PC-3 (cell line): ENCODE results near the gene C5AR1. TPM values are rescaled to one million over a fixed set of nuclear protein-coding genes. Genes with fewer than 3 reads are reported as not detected.
A peak's percentile ranks its signal among the peaks of the same experiment; 100 is the strongest.
"Not testable (repeated sequence)": the region's sequence is repeated elsewhere in the genome, so short reads cannot be mapped to it uniquely, and the experiment has no call there.

ENCODE experiments used
- ATAC-seq: fragments of 200-7000 bp; cut with Tn5 transposase; 2 replicates; pipeline ENCODE4 v1.9.1; 2020; ENCODE audit warnings: mild to moderate bottlenecking, moderate library complexity
- BruUV-seq: library from RNA; stranded (reverse); fragments of 400-500 nt; replicated peaks from 2 replicates; lab custom pipeline; 2021; lab: Mats Ljungman, UMichigan
- CTCF ChIA-PET: fragments of 300-600 bp; sonication (Branson Sonifier 250); formaldehyde crosslinking; loops from one replicate; lab custom pipeline; 2022; ENCODE audit warnings: antibody characterized with exemption; lab: Charles Lee
- POLR2A ChIA-PET: fragments of 300-600 bp; sonication (Branson Sonifier 250); formaldehyde crosslinking; loops from one replicate; lab custom pipeline; 2022; ENCODE audit warnings: antibody characterized with exemption; ENCODE audit not compliant: unreplicated experiment; lab: Charles Lee
- DNase-seq: peaks from one replicate; pipeline ENCODE4 v3.0.0-alpha.2; 2015
- H2AFZ ChIP-seq: fragments of 300-600 bp; sonication (generic); 2 replicates; pipeline ENCODE4 v1.6.0; 2016; ENCODE audit warnings: antibody characterized with exemption, low read length
- H3F3A ChIP-seq: fragments of 300-600 bp; sonication (generic); one replicate; pipeline ENCODE4 v1.6.0; 2017; ENCODE audit warnings: antibody characterized with exemption, low read length, control low read depth, mild to moderate bottlenecking; ENCODE audit not compliant: unreplicated experiment
- H3K27ac ChIP-seq: fragments of 300-600 bp; sonication (generic); 2 replicates; pipeline ENCODE4 v1.5.1; 2016; ENCODE audit warnings: mild to moderate bottlenecking, low read length
- H3K27me3 ChIP-seq: fragments of 300-600 bp; sonication (generic); 2 replicates; pipeline ENCODE4 v1.6.1; 2016; ENCODE audit warnings: low read length, mixed read lengths
- H3K36me3 ChIP-seq: fragments of 300-600 bp; sonication (generic); 2 replicates; pipeline ENCODE4 v1.6.1; 2016; ENCODE audit warnings: low read depth, mixed run types, low read length, mixed read lengths
- H3K4me1 ChIP-seq: fragments of 300-600 bp; sonication (generic); 2 replicates; pipeline ENCODE4 v1.5.1; 2016; ENCODE audit warnings: low read length; ENCODE audit not compliant: insufficient read depth
- H3K4me2 ChIP-seq: fragments of 300-600 bp; sonication (generic); 2 replicates; pipeline ENCODE4 v1.6.0; 2016; ENCODE audit warnings: low read length
- H3K4me3 ChIP-seq: fragments of 300-600 bp; sonication (generic); 2 replicates; pipeline ENCODE4 v1.5.1; 2016; ENCODE audit warnings: mild to moderate bottlenecking, low read length, mixed read lengths
- H3K79me2 ChIP-seq: fragments of 300-600 bp; sonication (generic); 2 replicates; pipeline ENCODE4 v1.6.1; 2017; ENCODE audit warnings: low read length, mixed read lengths
- H3K9ac ChIP-seq: fragments of 300-600 bp; sonication (generic); 2 replicates; pipeline ENCODE4 v1.6.0; 2016; ENCODE audit warnings: mild to moderate bottlenecking, low read length
- H3K9me2 ChIP-seq: fragments of 300-600 bp; sonication (generic); replicated peaks from 2 replicates; pipeline ENCODE4 v1.6.1; 2016; ENCODE audit warnings: mixed run types, low read length, mixed read lengths
- H3K9me3 ChIP-seq: fragments of 300-600 bp; sonication (generic); 2 replicates; pipeline ENCODE4 v1.6.1; 2016; ENCODE audit warnings: low read length, mixed read lengths
- H4K20me1 ChIP-seq: fragments of 300-600 bp; sonication (generic); 2 replicates; pipeline ENCODE4 v1.6.1; 2016; ENCODE audit warnings: low read length, mixed read lengths
- EZH2 ChIP-seq: fragments of 300-600 bp; sonication (generic); IDR thresholded peaks from one replicate; pipeline ENCODE4 v1.6.1; 2017; ENCODE audit warnings: antibody characterized with exemption, mild to moderate bottlenecking, low read length; ENCODE audit not compliant: unreplicated experiment
- EZH2phosphoT487 ChIP-seq: fragments of 300-600 bp; sonication (generic); IDR thresholded peaks from 2 replicates; pipeline ENCODE4 v1.6.1; 2018; ENCODE audit warnings: mild to moderate bottlenecking, antibody characterized with exemption, low read length, borderline replicate concordance
- intact Hi-C: fragments of 100-400 bp; cut with micrococcal nuclease; formaldehyde crosslinking; loops from 2 replicates; pipeline ENCODE4 v1.9.0; 2023
- total RNA-seq: library from RNA; depleted of rRNA; stranded (reverse); fragments of >200 nt; gene quantifications from 2 replicates; pipeline ENCODE4 v1.2.3, GENCODE V29; 2014
- TF ChIP-seq, protein P1 (sequence below): fragments of 300-600 bp; sonication (generic); conservative IDR thresholded peaks from 2 replicates; pipeline ENCODE4 v1.5.1; 2017; ENCODE audit warnings: antibody characterized with exemption, low read depth, mild to moderate bottlenecking, low read length

The C5AR1 gene
- total RNA-seq, 1 experiment from 2014 or later = not detected

DNA sequence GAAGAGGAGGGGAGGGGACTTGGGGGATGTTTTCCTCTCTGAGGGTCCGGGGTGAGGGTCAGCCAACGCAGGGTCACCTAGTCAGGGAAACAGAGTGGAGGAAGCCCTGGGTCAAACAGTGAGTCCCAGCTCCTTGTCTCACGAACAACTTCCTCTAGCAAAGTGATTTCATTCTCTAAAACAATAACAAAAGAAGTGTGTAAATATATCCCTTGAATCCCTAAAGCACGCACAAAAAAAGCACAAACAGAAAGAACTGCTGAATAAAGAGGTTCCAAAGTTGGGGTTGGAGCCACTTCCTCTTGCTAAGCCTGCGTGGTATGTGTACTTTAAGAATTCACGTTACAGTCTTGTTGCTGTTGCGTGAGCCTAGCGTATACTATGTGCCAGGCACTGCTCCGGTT, 20.8 kb downstream of the C5AR1 start:
- no peaks in the 10 kb centered on the region for H3K27me3 ChIP-seq

DNA sequence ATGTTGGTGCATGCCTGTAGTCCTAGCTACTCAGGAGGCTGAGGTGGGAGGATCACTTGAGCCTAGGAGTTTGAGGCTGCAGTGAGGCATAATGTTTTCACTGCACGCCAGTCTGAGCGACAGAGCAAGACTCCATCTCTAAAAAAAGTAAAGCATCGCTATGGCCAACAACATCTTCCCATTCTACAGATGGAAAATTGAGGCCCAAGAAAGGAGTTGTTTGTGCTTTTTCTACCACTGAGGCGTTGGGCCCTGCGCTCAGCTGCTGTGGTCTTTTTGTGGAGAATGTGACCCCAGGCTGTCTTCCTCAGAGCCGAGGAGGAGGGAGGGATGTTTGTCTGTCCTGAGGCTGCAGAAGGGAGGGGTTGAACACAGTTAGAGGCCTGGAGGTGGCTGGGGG, 21.8 kb downstream of the C5AR1 start:
- no peak overlapping the region for H3K9ac ChIP-seq
- intact Hi-C loops = no loop called here
- H3K9me2 ChIP-seq = no peaks in the 10 kb centered on the region
- ATAC-seq (no peak), DNase-seq (no peak)
- H3K79me2 ChIP-seq = no peaks in the 10 kb centered on the region
- H3K4me2 ChIP-seq = no peak overlapping the region
- POLR2A ChIA-PET = no interaction called here
- H2AFZ ChIP-seq = no peak overlapping the region
- TF ChIP-seq EZH2 (no peak), EZH2phosphoT487 (no peak)
- TF ChIP-seq, protein P1, sequence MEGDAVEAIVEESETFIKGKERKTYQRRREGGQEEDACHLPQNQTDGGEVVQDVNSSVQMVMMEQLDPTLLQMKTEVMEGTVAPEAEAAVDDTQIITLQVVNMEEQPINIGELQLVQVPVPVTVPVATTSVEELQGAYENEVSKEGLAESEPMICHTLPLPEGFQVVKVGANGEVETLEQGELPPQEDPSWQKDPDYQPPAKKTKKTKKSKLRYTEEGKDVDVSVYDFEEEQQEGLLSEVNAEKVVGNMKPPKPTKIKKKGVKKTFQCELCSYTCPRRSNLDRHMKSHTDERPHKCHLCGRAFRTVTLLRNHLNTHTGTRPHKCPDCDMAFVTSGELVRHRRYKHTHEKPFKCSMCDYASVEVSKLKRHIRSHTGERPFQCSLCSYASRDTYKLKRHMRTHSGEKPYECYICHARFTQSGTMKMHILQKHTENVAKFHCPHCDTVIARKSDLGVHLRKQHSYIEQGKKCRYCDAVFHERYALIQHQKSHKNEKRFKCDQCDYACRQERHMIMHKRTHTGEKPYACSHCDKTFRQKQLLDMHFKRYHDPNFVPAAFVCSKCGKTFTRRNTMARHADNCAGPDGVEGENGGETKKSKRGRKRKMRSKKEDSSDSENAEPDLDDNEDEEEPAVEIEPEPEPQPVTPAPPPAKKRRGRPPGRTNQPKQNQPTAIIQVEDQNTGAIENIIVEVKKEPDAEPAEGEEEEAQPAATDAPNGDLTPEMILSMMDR = no peak
- H3K36me3 ChIP-seq = no peaks in the 10 kb centered on the region
- H3K4me3 ChIP-seq = no peak overlapping the region
- no peaks in the 10 kb centered on the region for H3K9me3 ChIP-seq
- H3F3A ChIP-seq = no peaks in the 10 kb centered on the region
- H3K27ac ChIP-seq = no peak overlapping the region
- no peaks in the 10 kb centered on the region for H3K4me1 ChIP-seq
- no peaks in the 10 kb centered on the region for H4K20me1 ChIP-seq
- CTCF ChIA-PET = no interaction called here
- no TSS peak for BruUV-seq
- no peaks in the 10 kb centered on the region for H3K27me3 ChIP-seq

More for the DNA sequence above, 20.8 kb downstream of the C5AR1 start:
- BruUV-seq = no TSS peak
- Histone ChIP-seq H3K9ac (no peak overlapping the region), H3K9me3 (no peaks in the 10 kb centered on the region), H2AFZ (no peak overlapping the region), H3F3A (no peaks in the 10 kb centered on the region), H3K4me2 (no peak overlapping the region), H4K20me1 (no peaks in the 10 kb centered on the region), H3K27ac (no peak overlapping the region), H3K4me1 (no peaks in the 10 kb centered on the region), H3K9me2 (no peaks in the 10 kb centered on the region), H3K36me3 (no peaks in the 10 kb centered on the region), H3K4me3 (no peak overlapping the region), H3K79me2 (no peaks in the 10 kb centered on the region)
- TF ChIP-seq EZH2 (no peak), EZH2phosphoT487 (no peak)
- TF ChIP-seq, protein P1 = no peak
- ChIA-PET CTCF (no interaction called here), POLR2A (no interaction called here)
- ATAC-seq = no peak
- DNase-seq = no peak
- intact Hi-C loops = no loop called here

DNA sequence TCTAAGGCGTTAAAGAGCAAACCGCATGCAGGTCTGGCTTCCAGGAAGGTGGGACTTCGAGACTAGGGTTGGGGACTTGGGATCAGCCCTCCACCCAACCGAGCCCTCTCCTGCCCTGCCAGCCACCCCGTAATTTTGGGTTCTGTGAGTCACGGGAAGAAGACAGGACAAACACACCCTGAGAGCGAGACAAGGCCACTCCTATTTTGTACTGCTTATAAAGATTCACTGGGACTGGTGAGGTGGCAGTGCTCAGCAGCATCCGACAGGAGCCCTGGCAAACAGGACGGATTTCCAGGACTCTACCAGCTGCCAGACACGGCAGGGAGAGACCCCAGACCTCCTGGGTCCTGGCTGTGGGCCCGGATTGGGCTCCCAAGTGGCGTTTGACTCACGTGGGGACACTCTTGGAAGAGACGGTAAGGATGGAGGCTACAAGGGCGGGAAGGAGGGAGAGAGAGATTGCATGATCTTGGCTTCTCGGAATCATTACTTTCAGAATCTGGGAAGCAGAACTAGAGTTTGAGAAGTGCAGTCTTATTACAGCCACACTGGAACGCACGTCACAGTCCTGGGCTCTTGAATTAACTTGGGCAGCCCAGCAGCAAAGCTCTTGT, 22.4 kb downstream of the C5AR1 start, which contains the start of gene C5AR2:
C5AR2 (plus strand) TSS at position 245 of the 617 bp plus-strand sequence. CDS start 8,625 bp downstream, outside the sequence.
- Histone ChIP-seq H3K4me3 (no peak within 1 kb of the TSS), H3K27ac (no peak within 1 kb of the TSS), H3K79me2 (no peaks in the 10 kb centered on the region), H2AFZ (0 out of 2 replicates have a peak within 1 kb of the TSS, but pooled peaks have one; percentile 22), H4K20me1 (no peaks in the 10 kb centered on the region), H3K27me3 (no peaks in the 10 kb centered on the region), H3F3A (no peaks in the 10 kb centered on the region), H3K4me2 (no peak within 1 kb of the TSS), H3K9me3 (no peaks in the 10 kb centered on the region), H3K4me1 (no peaks in the 10 kb centered on the region), H3K9me2 (no peaks in the 10 kb centered on the region), H3K36me3 (no peaks in the 10 kb centered on the region), H3K9ac (no peak within 1 kb of the TSS)
- CTCF ChIA-PET = no interaction called here
- no TSS peak for BruUV-seq
- POLR2A ChIA-PET = no interaction called here
- intact Hi-C loops = no loop called here
- TF ChIP-seq EZH2phosphoT487 (no peak), EZH2 (no peak)
- TF ChIP-seq, protein P1 = no peak
- no peak for DNase-seq
- peak; percentile 63 for ATAC-seq

DNA sequence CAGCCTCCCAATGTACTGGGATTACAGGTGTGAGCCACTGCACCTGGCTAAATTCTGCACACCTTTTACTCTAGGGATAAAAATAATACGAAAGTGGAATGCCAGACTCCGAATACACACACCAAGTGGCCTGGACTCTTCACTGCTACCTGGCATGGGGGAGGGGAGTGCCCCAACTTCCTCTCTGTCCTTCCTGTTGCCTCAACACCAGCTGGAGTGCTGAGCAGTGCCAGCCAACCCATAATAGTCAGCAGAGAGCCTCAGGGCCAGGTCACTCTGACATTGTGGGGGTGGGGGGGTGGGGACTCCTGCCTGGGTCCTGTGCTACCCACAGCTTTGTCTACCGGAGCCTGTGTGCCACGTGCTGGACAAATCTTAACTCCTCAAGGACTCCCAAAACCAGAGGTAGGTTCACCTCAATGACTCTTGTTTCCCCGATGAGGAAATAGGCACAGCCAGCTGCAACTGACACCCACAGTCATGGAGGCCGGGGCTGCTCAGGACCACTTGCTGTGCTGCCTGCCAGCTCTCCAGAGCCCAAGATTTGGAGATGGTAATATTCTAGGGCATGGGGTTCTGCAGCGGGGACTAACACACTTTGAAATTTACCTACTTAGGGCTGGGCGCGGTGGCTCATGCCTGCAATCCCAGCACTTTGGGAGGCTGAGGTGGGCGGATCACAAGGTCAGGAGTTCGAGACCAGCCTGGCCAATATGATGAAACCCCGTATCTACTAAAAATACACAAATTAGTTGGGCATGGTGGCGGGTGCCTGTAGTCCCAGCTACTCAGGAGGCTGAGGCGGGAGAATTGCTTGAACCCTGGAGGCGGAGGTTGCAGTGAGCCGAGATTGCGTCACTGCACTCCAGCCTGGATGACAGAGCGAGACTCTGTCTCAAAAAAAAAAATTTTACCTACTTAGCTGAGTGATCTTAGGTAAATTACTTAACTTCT, 27.4 kb downstream of the C5AR1 start:
- H3K9me3 ChIP-seq, H3K9me2 ChIP-seq, H3K4me3 ChIP-seq, H3K4me2 ChIP-seq, H3K27ac ChIP-seq, H3K9ac ChIP-seq, H3K27me3 ChIP-seq, ATAC-seq, H3K79me2 ChIP-seq, BruUV-seq, CTCF ChIA-PET, DNase-seq, H3K36me3 ChIP-seq, POLR2A ChIA-PET, H4K20me1 ChIP-seq, intact Hi-C loops, H3K4me1 ChIP-seq, H2AFZ ChIP-seq, H3F3A ChIP-seq: not testable (repeated sequence)
